ENCODE results near the gene DPH2. TPM values are rescaled to one million over a fixed set of nuclear protein-coding genes. Genes with fewer than 3 reads are reported as not detected.

The DPH2 gene
- total RNA-seq, 1 donor: 6.7 TPM

GRCh38 chr1:43970911-43971310 lies 1.1 kb downstream of the DPH2 start:
- Histone ChIP-seq H3K9me3 (ENCODE audit: low read depth, low read length) (no peaks in the 10 kb centered on the region), H3K27me3 (ENCODE audit: insufficient read depth, low read length) (no peaks in the 10 kb centered on the region), H3K4me3 (ENCODE audit: low read length) (no peak overlapping the region), H3K4me1 (ENCODE audit: insufficient read depth, low read length) (peaks cover 36% of the 10 kb centered on the region)

GRCh38 chr1:43971336-43971980 lies 1.6 kb downstream of the DPH2 start:
- Histone ChIP-seq H3K27me3 (ENCODE audit: insufficient read depth, low read length) (no peaks in the 10 kb centered on the region), H3K4me1 (ENCODE audit: insufficient read depth, low read length) (peaks cover 41% of the 10 kb centered on the region), H3K4me3 (ENCODE audit: low read length) (no peak overlapping the region), H3K9me3 (ENCODE audit: low read depth, low read length) (no peaks in the 10 kb centered on the region)

- no peaks in the 10 kb centered on the region for H3K27me3 ChIP-seq (ENCODE audit: insufficient read depth, low read length)
- no peaks in the 10 kb centered on the region for H3K9me3 ChIP-seq (ENCODE audit: low read depth, low read length)
- H3K4me1 ChIP-seq (ENCODE audit: insufficient read depth, low read length): peaks cover 66% of the 10 kb centered on the region
- H3K4me3 ChIP-seq (ENCODE audit: low read length): peak overlapping the region; percentile 71
Observed at GRCh38 chr1:43973981-43974442, 4.2 kb downstream of the DPH2 start.

- Histone ChIP-seq H3K9me3 (ENCODE audit: low read depth, low read length) (no peaks in the 10 kb centered on the region), H3K4me1 (ENCODE audit: insufficient read depth, low read length) (peaks cover 61% of the 10 kb centered on the region), H3K4me3 (ENCODE audit: low read length) (peak within 1 kb of the TSS; percentile 71), H3K27me3 (ENCODE audit: insufficient read depth, low read length) (no peaks in the 10 kb centered on the region)
Observed at GRCh38 chr1:43974443-43975248, 4.8 kb downstream of the DPH2 start, which contains the start of gene ATP6V0B. TSS of gene ATP6V0B (plus strand) at chr1:43974960. CDS start at chr1:43975041, 81 bp downstream.

- peaks cover 61% of the 10 kb centered on the region for H3K4me1 ChIP-seq (ENCODE audit: insufficient read depth, low read length)
- H3K4me3 ChIP-seq (ENCODE audit: low read length): peak overlapping the region; percentile 71
- no peaks in the 10 kb centered on the region for H3K9me3 ChIP-seq (ENCODE audit: low read depth, low read length)
- H3K27me3 ChIP-seq (ENCODE audit: insufficient read depth, low read length): no peaks in the 10 kb centered on the region
Observed at GRCh38 chr1:43975249-43975961, 5.6 kb downstream of the DPH2 start.

GRCh38 chr1:43976045-43976444 lies 6.2 kb downstream of the DPH2 start:
- peak overlapping the region; percentile 71 for H3K4me3 ChIP-seq (ENCODE audit: low read length)
- no peaks in the 10 kb centered on the region for H3K9me3 ChIP-seq (ENCODE audit: low read depth, low read length)
- H3K4me1 ChIP-seq (ENCODE audit: insufficient read depth, low read length): peaks cover 54% of the 10 kb centered on the region
- H3K27me3 ChIP-seq (ENCODE audit: insufficient read depth, low read length): no peaks in the 10 kb centered on the region

GRCh38 chr1:43976890-43977289 lies 7.1 kb downstream of the DPH2 start:
- H3K4me1 ChIP-seq (ENCODE audit: insufficient read depth, low read length): peaks cover 50% of the 10 kb centered on the region
- no peaks in the 10 kb centered on the region for H3K9me3 ChIP-seq (ENCODE audit: low read depth, low read length)
- no peaks in the 10 kb centered on the region for H3K27me3 ChIP-seq (ENCODE audit: insufficient read depth, low read length)
- H3K4me3 ChIP-seq (ENCODE audit: low read length): no peak overlapping the region

GRCh38 chr1:43977376-43978263 lies 7.8 kb downstream of the DPH2 start:
- Histone ChIP-seq H3K4me1 (ENCODE audit: insufficient read depth, low read length) (peaks cover 55% of the 10 kb centered on the region), H3K4me3 (ENCODE audit: low read length) (no peak overlapping the region), H3K27me3 (ENCODE audit: insufficient read depth, low read length) (no peaks in the 10 kb centered on the region), H3K9me3 (ENCODE audit: low read depth, low read length) (no peaks in the 10 kb centered on the region)

- Histone ChIP-seq H3K27me3 (ENCODE audit: insufficient read depth, low read length) (no peaks in the 10 kb centered on the region), H3K4me1 (ENCODE audit: insufficient read depth, low read length) (peaks cover 60% of the 10 kb centered on the region), H3K4me3 (ENCODE audit: low read length) (no peak overlapping the region), H3K9me3 (ENCODE audit: low read depth, low read length) (no peaks in the 10 kb centered on the region)
Observed at GRCh38 chr1:43978264-43978550, 8.4 kb downstream of the DPH2 start.

GRCh38 chr1:43978551-43979260 lies 8.9 kb downstream of the DPH2 start, which contains the start of gene B4GALT2:
TSS of gene B4GALT2 (plus strand) at chr1:43979210. CDS start at chr1:43981161, 1,951 bp downstream.
- Histone ChIP-seq H3K4me1 (ENCODE audit: insufficient read depth, low read length) (peaks cover 60% of the 10 kb centered on the region), H3K27me3 (ENCODE audit: insufficient read depth, low read length) (no peaks in the 10 kb centered on the region), H3K4me3 (ENCODE audit: low read length) (peak within 1 kb of the TSS; percentile 18), H3K9me3 (ENCODE audit: low read depth, low read length) (no peaks in the 10 kb centered on the region)

GRCh38 chr1:43979261-43979527 lies 9.4 kb downstream of the DPH2 start:
- H3K9me3 ChIP-seq (ENCODE audit: low read depth, low read length): no peaks in the 10 kb centered on the region
- peaks cover 56% of the 10 kb centered on the region for H3K4me1 ChIP-seq (ENCODE audit: insufficient read depth, low read length)
- H3K4me3 ChIP-seq (ENCODE audit: low read length): no peak overlapping the region
- no peaks in the 10 kb centered on the region for H3K27me3 ChIP-seq (ENCODE audit: insufficient read depth, low read length)

GRCh38 chr1:43979528-43980254 lies 9.9 kb downstream of the DPH2 start:
- Histone ChIP-seq H3K27me3 (ENCODE audit: insufficient read depth, low read length) (no peaks in the 10 kb centered on the region), H3K4me3 (ENCODE audit: low read length) (no peak overlapping the region), H3K4me1 (ENCODE audit: insufficient read depth, low read length) (peaks cover 53% of the 10 kb centered on the region), H3K9me3 (ENCODE audit: low read depth, low read length) (no peaks in the 10 kb centered on the region)

- Histone ChIP-seq H3K4me3 (ENCODE audit: low read length) (no peak overlapping the region), H3K9me3 (ENCODE audit: low read depth, low read length) (no peaks in the 10 kb centered on the region), H3K4me1 (ENCODE audit: insufficient read depth, low read length) (peaks cover 50% of the 10 kb centered on the region), H3K27me3 (ENCODE audit: insufficient read depth, low read length) (no peaks in the 10 kb centered on the region)
Observed at GRCh38 chr1:43980255-43981134, 10.7 kb downstream of the DPH2 start.

Data from mononuclear cell (primary cell).